Right cardiac atrium (tissue), 5 donors: ENCODE results near the gene MAPK13. TPM values are rescaled to one million over a fixed set of nuclear protein-coding genes. Genes with fewer than 3 reads are reported as not detected.
"Not testable (repeated sequence)": the region's sequence is repeated elsewhere in the genome, so short reads cannot be mapped to it uniquely, and the experiment has no call there.

Experiments
- ATAC-seq, 2 donors: fragments of 200-7000 bp; cut with Tn5 transposase; one replicate each; pipeline versions ENCODE4 v1.8.0 to v1.9.1; 2020; ENCODE audit warnings: moderate library complexity in 2 of 2, mild to moderate bottlenecking in 1 of 2
- DNase-seq, 3 donors: peaks; one replicate each; pipeline ENCODE4 v3.0.0-alpha.2; 2020
- H3K27ac ChIP-seq: one replicate; pipeline ENCODE4 v1.5.1; 2013; ENCODE audit warnings: mild to moderate bottlenecking, low read length, control low read depth, moderate library complexity
- H3K27me3 ChIP-seq: one replicate; pipeline ENCODE4 v1.6.1; 2013; ENCODE audit not compliant: control insufficient read depth, insufficient read depth
- H3K4me1 ChIP-seq: one replicate; pipeline ENCODE4 v1.6.1; 2013; ENCODE audit warnings: low read length; ENCODE audit not compliant: control insufficient read depth, insufficient read depth
- H3K4me3 ChIP-seq: one replicate; pipeline ENCODE4 v1.5.1; 2013; ENCODE audit warnings: low read length, control low read depth
- H3K9me3 ChIP-seq: one replicate; pipeline ENCODE4 v1.6.1; 2013; ENCODE audit warnings: low read length; ENCODE audit not compliant: control insufficient read depth
- WGBS: extraction: QIAGEN DNeasy Blood & Tissue Kit; methylation state at CpG from one replicate; pipeline ENCODE4 v1.1.7; 2013; 5-methylcytosine and 5-hydroxymethylcytosine counted together
- intact Hi-C, 4 donors: fragments of 100-400 bp; cut with DNase I; formaldehyde crosslinking; loops; one replicate each; pipeline versions ENCODE4 v1.11.0 to v1.14.0; 2022 to 2023
- polyA plus RNA-seq: library from polyadenylated mRNA; stranded (reverse); fragments of 200-250 nt; gene quantifications from one replicate; pipeline ENCODE4 v1.2.3, GENCODE V29; 2013
- total RNA-seq, 4 donors: library from RNA; stranded (reverse); fragmentation: NEBNext Ultra II Directional; extraction: Animal tissue kit (Norgen Biotek cat#: 25700); gene quantifications; one replicate each; pipeline ENCODE4 v1.2.1, GENCODE V29; 2021
- donor health status: healthy with polysubstance abuse.
- donor health status: DM: no; HTN: yes; CAD: no.
- donor health status: DM: no; HTN: no; CAD: no.
- donor health status: DM: no; HTN: yes; CAD: no; lungs with severe emphysema.
- donor health status: DM: yes; HTN: yes; CAD: no.

MAPK13 gene
- total and polyA plus RNA-seq, 5 donors: 1.4 to 4.0 (median 2.1) TPM

DNA sequence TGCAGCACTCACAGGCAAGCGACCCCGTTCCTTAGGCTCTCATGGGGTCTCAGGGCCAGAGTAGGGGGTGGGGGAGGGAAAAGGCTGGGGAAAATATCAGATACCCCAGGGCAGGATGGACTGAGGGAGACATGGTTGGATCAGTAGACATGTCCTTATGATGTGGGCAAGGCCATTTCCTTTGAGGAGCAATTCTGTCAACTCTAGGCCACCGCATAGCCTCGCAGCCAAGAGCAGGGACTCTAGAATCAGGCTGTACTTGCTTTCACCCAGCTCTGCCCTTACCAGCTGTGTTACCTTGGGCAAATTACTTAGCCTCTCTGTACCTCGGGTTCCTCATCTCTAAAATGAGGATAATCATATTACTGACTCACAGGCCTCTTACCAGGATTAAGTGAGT, 2.2 kb upstream of the MAPK13 start:
- 94% methylated on average over 5 of the region's 5 CpGs for WGBS
- no peak for ATAC-seq
- no peaks in the 10 kb centered on the region for H3K27me3 ChIP-seq
- intact Hi-C loops: loop anchor here in 3 of 4 donors (10.0 kb wide), 3 partner anchors 57 to 237 kb away; no protein-coding TSS in a partner anchor
- no peaks in the 10 kb centered on the region for H3K9me3 ChIP-seq
- H3K27ac ChIP-seq: no peak overlapping the region
- peaks cover 2% of the 10 kb centered on the region for H3K4me1 ChIP-seq
- no peak for DNase-seq
- H3K4me3 ChIP-seq: no peak overlapping the region

GRCh38 chr6:36128793-36129192, 1.5 kb upstream of the MAPK13 start:
- ATAC-seq (no peak), DNase-seq (no peak)
- H3K27ac ChIP-seq: no peak overlapping the region
- 99% methylated on average over 3 of the region's 3 CpGs for WGBS
- H3K9me3 ChIP-seq: no peaks in the 10 kb centered on the region
- no peak overlapping the region for H3K4me3 ChIP-seq
- H3K27me3 ChIP-seq: no peaks in the 10 kb centered on the region
- intact Hi-C loops: loop anchor here in 3 of 4 donors (10.0 kb wide), 3 partner anchors 56 to 236 kb away; no protein-coding TSS in a partner anchor
- peaks cover 2% of the 10 kb centered on the region for H3K4me1 ChIP-seq

GRCh38 chr6:36129334-36129733, 979 bp upstream of the MAPK13 start:
- H3K27me3 ChIP-seq, ATAC-seq, DNase-seq, H3K9me3 ChIP-seq, H3K4me1 ChIP-seq, H3K4me3 ChIP-seq, H3K27ac ChIP-seq: not testable (repeated sequence)
- WGBS: 95% methylated on average over 16 of the region's 16 CpGs
- intact Hi-C loops: loop anchor here in 3 of 4 donors (10.0 kb wide), 3 partner anchors 55 to 235 kb away; no protein-coding TSS in a partner anchor

DNA sequence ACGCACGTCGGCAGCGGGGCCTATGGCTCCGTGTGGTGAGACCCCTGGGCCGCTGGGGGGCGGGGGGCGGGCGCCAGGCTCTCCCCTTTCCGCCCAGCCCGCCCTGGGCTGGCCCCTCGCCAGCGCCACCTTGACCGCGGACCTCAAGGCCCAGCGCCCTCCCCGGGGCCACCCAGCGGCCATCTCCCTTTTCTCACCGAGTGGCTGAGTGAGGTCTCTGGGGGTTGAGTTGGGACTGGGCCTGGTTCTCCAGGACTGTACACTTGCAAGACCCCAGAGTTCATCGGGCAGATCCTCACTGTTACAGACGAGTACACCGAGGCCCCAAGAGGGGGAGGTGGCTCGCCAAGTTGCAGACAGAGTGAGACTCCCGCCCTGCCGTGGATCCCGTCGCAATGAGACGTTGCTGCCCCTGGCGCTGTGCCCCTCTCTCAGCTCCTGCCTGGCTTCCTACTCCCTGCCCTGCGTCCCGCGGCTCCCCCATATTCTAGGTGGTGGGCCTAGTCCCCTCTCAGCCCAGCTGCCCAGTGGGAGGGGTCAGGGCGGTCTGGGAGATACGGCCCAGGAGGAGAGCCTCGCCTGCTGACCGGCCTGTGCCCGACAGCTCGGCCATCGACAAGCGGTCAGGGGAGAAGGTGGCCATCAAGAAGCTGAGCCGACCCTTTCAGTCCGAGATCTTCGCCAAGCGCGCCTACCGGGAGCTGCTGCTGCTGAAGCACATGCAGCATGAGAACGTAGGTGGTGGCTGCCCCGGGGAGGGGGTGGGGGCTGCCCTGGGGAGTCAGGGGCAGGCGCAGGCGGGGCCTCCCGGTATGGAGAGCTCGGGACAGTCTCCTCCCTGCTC, 576 bp downstream of the MAPK13 start:
- 26% methylated on average over 52 of the region's 52 CpGs for WGBS
- peak overlapping the region; percentile 63 for H3K4me3 ChIP-seq
- intact Hi-C loops: no loop called here
- H3K27ac ChIP-seq: no peak overlapping the region
- H3K4me1 ChIP-seq: peaks cover 2% of the 10 kb centered on the region
- H3K27me3 ChIP-seq: no peaks in the 10 kb centered on the region
- no peaks in the 10 kb centered on the region for H3K9me3 ChIP-seq
- ATAC-seq (peak; percentile 34 to 40), DNase-seq (peak; percentile 41 to 65 (median 65))

GRCh38 chr6:36131511-36132245, 1.4 kb downstream of the MAPK13 start:
- intact Hi-C loops: no loop called here
- peak overlapping the region; percentile 63 for H3K4me3 ChIP-seq
- H3K27me3 ChIP-seq: no peaks in the 10 kb centered on the region
- H3K9me3 ChIP-seq: no peaks in the 10 kb centered on the region
- DNase-seq: peak in 2 of 3 donors; percentile 64 to 69
- H3K4me1 ChIP-seq: peaks cover 2% of the 10 kb centered on the region
- 18% methylated on average over 8 of the region's 8 CpGs for WGBS
- peak; percentile 18 to 28 for ATAC-seq
- H3K27ac ChIP-seq: no peak overlapping the region

GRCh38 chr6:36132246-36132895, 2.1 kb downstream of the MAPK13 start:
- ATAC-seq: no peak
- H3K27me3 ChIP-seq: no peaks in the 10 kb centered on the region
- no peaks in the 10 kb centered on the region for H3K9me3 ChIP-seq
- WGBS: 94% methylated on average over 5 of the region's 5 CpGs
- DNase-seq: no peak
- H3K4me3 ChIP-seq: no peak overlapping the region
- no peak overlapping the region for H3K27ac ChIP-seq
- H3K4me1 ChIP-seq: peaks cover 2% of the 10 kb centered on the region
- intact Hi-C loops: no loop called here

DNA sequence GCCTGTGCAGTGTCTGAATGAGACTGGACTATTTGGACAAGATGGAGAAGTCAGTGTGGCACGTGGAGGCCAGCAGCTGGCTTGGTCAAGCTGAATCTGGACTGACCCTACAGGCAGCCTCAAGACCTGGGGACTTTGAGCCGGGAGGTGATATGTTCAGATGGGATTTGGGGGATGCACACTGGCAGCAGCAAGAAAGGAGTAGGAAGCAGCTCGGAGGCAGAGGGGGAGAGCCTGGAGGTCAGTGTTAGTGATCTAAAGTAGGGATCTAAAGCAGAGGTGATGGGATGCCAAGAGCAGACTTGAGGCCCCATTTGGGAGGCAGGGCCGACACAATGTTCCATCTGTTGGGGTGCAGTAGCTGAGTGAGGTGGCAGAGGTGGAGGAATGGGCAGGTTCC, 2.8 kb downstream of the MAPK13 start:
- no peaks in the 10 kb centered on the region for H3K9me3 ChIP-seq
- no peak for DNase-seq
- H3K27ac ChIP-seq: no peak overlapping the region
- ATAC-seq: no peak
- WGBS: 91% methylated on average over 4 of the region's 4 CpGs
- H3K27me3 ChIP-seq: no peaks in the 10 kb centered on the region
- no peak overlapping the region for H3K4me3 ChIP-seq
- H3K4me1 ChIP-seq: peaks cover 2% of the 10 kb centered on the region
- intact Hi-C loops: no loop called here

- Histone ChIP-seq H3K27ac (no peak overlapping the region), H3K4me1 (peaks cover 2% of the 10 kb centered on the region), H3K9me3 (no peaks in the 10 kb centered on the region), H3K4me3 (no peak overlapping the region), H3K27me3 (no peaks in the 10 kb centered on the region)
- DNase-seq (no peak), ATAC-seq (no peak)
- intact Hi-C loops: no loop called here
- WGBS: 84% methylated on average over 4 of the region's 4 CpGs
Measured at GRCh38 chr6:36133912-36134311, 3.6 kb downstream of the MAPK13 start.

DNA sequence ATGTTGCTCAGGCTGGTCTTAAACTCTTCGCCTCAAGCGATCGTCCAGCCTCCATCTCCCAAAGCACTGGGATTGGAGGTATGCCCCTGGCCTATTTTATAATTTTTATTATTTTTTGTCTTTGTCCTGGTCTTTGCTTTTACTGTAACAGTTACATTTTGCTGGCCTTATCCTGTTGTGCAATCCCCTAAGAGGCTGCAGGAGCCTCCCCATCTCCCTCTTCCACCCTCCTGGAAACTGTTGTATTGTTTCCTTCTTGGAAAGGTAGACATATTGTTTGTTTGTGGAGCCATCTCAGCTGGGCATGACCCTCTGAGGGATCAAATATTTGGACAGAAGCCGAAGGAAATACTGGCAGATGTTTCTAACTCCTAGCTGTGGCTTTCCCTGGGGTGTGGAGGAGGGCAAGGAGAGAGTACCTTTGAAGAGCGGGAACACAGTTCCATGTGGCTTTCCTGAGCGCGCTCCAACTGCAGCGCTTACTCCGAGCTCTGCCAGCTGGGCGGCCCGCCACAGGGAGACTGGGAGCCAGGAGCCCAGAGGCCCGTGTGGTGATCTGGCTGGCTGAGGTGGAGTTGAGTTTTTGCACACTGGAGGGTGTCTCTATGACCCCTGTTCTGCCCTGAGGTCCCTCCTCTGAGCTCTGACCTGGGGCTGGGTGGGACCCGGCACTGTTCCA, 4.9 kb downstream of the MAPK13 start:
- no peak overlapping the region for H3K27ac ChIP-seq
- ATAC-seq (no peak), DNase-seq (no peak)
- no peak overlapping the region for H3K4me3 ChIP-seq
- H3K27me3 ChIP-seq: no peaks in the 10 kb centered on the region
- 86% methylated on average over 13 of the region's 13 CpGs for WGBS
- no peaks in the 10 kb centered on the region for H3K9me3 ChIP-seq
- intact Hi-C loops: no loop called here
- H3K4me1 ChIP-seq: peaks cover 2% of the 10 kb centered on the region

DNA sequence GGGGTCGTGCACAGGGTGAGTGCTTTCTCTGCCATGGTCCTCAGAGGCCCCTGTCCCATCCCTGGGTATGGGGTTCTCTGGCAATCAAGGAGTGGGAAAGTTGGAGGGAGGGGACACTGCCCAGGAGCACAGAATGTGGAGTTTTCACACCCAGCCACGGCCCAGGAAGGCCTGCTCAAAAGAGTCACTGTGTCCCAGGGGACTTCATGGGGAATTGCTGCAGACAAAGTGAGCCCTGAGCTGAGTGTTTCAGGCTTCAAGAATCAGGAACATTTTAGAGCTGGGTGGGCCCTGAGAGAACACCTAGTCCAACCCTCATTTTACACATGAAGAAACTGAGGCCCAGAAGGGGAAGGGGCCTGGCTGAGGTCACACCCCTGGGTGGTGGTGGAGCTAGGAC, 5.7 kb downstream of the MAPK13 start:
- Histone ChIP-seq H3K4me3 (no peak overlapping the region), H3K4me1 (peaks cover 2% of the 10 kb centered on the region), H3K9me3 (no peaks in the 10 kb centered on the region), H3K27ac (no peak overlapping the region), H3K27me3 (no peaks in the 10 kb centered on the region)
- ATAC-seq: no peak
- DNase-seq: no peak
- whole genome bisulfite sequencing: 86% methylated on average over 2 of the region's 2 CpGs
- intact Hi-C loops: no loop called here
